KBM-7 (cell line): Measurements from ENCODE around the gene MITF.

Experiments used
- DNase-seq: peaks from one replicate; pipeline ENCODE4 v3.0.0-alpha.2; 2015
- in situ Hi-C: fragments of 300-500 bp; cut with MboI; formaldehyde crosslinking; loops from 2 replicates; pipeline ENCODE4 v1.14.3; 2020; ENCODE audit warnings: low sequenced_read_pairs, low pct_unique_long_range_greater_than_20kb, mixed read lengths

The MITF gene

GRCh38 chr3:69815970-69816369 lies 76.7 kb downstream of the MITF start:
- in situ Hi-C loops = no loop called here
- no peak for DNase-seq

DNA sequence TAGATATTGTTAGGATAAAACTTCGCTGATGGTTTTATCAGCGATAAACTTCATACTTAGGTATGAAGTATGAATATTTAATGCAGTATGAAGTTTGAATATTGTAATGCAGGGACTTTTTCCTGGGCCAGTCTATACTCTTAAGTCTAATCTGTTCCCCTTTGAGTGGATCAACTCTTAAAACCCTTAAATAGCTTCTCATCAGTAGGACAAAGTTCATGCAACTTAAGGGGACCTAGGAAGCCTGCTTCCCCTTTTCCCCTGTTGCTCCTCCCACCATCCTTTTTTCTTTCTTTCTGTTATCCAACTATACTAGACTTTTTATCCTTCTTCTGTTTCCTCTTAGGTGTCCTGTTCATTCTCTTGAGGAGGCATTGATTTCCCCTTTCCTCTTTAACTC lies 78.7 kb downstream of the MITF start:
- in situ Hi-C loops = no loop called here

DNA sequence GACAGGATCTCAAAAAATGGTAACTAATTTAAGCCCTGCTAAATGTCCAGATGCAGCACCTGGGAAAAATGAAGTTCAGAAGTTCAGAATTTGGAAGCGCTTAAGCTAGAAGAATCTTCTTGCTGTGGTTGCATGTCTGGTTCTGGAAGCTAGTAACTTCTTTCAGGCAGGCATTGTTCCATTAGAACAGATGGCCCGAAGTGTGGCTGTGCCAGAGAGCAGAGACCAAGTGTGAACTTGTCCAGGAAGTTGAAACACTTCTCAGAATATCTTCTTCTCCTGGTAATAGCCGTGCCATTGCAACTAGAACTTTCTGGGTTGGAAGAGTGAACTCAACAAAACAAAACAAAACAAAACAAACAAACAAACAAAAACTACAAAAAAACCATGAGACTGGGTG lies 80.0 kb downstream of the MITF start:
- DNase-seq = no peak
- in situ Hi-C loops = no loop called here

More for the DNA sequence above, 78.7 kb downstream of the MITF start:
- DNase-seq = no peak

DNA sequence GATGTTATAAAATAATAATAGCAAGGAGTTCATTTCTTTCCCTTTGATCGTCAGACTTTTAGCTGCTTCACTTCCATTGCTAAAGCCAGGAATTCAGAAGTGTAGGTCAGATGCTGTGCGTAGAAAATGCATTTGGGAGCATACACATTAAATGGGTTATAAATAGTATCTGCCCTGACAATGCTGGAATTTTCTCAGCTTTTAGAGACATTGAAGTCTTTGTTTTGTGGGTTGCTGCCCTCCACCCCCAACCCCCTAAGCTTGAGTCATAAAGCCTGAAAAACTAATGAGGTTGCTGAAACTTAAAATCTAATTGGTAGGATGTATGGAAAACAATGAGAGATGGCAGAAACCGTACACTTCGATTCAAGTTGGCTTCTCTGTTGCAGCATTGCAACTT lies 81.9 kb downstream of the MITF start:
- in situ Hi-C loops = no loop called here
- DNase-seq = no peak

DNA sequence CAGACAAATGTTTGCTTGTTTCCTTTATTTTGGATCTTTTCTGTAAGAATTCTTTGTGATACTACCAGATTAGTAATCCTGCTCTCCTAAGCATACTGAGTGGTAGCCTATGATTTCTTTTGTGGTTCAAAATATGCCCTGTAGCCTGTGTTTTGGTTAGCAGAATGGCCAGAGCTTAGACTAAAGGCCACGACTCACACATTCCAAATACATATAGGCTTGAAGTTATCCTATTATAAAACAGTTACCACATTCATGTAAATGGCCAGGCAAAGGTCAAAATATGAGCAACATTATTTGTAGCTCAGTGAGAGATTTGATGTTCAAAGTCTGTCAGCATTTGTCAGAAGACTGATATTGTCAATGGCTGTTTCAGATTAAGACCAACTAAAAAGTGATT lies 84.5 kb downstream of the MITF start:
- DNase-seq = no peak
- in situ Hi-C loops = no loop called here

DNA sequence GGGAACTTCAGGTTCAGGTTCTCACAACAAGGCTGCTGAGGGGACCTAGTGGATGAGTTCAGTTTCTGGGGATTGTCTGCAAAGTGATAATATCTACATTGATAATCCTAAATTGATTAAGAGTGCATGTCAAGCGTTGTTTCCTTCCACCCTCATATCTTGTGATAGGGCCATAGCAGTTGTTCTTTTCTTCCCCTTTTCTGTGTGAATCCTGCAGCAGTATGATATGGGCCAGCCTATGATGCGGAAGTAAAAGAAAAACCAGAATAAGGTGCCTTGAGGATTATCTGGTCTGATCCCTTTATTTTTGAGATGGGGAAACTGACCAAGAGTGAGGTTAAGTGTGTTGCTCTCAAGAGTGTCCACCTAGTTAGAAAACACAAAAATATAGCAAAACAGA lies 86.2 kb downstream of the MITF start:
- DNase-seq = no peak
- in situ Hi-C loops = no loop called here

GRCh38 chr3:69827127-69827526 lies 87.9 kb downstream of the MITF start:
- no peak for DNase-seq
- in situ Hi-C loops = no loop called here

DNA sequence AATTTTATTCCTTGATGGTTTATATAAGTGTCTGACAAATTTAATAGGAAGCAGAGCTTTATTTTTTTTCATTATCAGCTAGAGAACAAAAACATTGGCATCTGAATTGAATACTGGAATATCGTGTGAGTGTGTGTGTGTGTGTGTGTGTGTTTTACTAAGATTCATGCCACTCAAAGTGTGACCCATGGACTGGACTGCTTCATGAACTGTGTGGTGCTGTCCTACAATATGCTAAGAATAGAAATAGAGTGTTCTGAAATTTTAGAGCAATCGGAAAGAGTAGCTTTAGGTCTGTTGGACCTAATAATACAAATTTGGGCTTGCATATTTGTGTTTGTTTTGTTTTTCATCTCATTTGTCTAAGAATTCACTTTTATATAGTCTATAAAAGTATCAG lies 89.6 kb downstream of the MITF start:
- no peak for DNase-seq
- in situ Hi-C loops = no loop called here

DNA sequence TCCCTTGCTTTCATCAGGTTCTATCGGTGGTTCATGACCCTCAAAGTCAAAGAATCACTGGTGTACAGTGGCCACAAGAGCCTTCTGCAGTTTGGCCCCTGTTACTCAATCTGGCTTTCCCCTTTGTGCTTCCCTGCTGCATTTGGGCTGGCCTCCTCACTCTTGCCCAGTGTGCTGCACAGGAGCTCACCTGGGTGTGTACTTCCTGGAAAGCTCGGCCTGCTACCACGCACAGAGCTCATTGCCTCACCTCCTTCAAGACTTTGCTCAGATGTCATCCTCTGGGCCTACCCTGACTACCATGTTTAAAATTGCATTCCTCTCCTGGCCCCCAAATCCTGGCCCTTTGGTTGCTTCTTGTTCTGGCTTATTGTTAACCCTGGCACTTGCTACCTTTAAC lies 90.9 kb downstream of the MITF start:
- in situ Hi-C loops = no loop called here
- no peak for DNase-seq

DNA sequence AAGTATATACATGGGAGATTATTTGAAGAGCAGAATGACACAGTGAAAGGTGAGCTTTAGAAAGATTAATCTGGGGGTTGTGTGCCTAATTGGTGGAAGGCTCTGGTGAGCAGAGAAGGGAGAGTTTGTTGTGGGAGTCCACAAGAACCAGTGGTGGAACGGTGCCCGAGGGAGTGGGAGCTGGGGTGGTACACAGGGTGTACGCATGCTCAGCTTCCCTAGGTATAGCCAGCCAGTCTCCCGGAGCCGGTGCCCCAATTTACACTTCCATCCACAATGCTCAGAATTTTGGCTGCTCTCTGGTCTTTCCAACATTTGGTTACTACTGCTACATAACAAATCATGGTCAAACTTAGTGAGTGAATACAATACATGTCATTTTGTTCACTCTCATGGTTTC lies 92.5 kb downstream of the MITF start:
- in situ Hi-C loops = no loop called here
- DNase-seq = no peak

GRCh38 chr3:69833591-69833990 lies 94.3 kb downstream of the MITF start:
- no peak for DNase-seq

DNA sequence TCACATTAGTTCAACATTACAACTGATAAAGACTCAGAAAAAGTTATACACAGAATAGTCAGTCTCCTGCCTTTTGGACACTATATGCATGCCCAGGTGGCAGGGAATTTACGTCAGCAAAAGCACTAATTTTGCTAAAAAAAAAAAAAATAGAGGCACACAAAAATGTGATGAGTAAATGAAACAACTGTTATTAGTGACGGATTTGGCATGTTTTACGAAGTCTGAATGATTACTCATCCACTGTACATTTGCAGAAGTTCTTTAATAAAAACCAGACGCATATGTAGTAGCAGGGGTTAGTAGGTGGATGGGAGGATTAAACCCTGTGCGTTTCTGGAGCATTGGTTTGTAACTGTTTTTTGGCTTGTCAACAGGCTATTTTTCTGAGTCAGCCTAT lies 99.0 kb downstream of the MITF start:
- no peak for DNase-seq
- in situ Hi-C loops = no loop called here

More at GRCh38 chr3:69833591-69833990, 94.3 kb downstream of the MITF start:
- in situ Hi-C loops = no loop called here

DNA sequence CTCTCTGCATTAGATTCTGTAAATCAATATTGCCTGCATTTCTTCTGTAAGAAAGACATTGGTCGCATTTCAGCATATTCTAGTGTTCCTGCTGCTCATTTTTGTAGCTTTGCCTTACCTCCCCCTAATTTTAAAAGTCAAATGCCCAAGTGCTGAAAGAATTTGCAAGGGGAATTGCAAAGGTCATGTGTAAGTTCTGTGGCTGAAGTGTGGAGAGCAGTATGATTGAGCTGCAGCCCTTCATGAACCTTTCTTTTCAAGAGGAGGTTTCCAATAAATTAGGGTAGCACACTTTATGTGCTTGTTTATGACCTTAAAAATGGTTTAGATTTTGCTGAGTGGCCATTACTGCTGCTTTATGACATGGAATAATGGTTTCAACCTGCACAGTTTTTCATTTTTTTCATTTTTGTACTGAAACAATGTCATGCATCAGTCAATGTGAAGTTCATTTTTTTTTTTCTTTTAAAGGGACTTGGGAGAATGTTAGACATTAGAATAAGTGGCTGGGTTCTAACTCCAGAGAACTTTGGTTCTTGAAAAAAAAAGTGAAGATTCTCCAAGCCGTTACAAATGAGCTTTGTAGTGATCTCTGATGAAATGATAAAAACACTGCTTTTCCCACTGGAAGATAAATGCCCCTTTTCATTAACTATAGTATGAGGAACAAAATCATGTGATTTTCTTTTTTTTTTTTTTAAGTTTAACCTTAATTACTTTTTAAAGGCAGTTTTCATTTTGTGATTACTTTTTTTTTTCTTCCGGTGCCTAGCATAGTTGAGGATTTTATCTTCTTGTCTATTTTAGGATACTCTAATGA lies 99.6 kb downstream of the MITF start:
- in situ Hi-C loops = no loop called here
- no peak for DNase-seq

DNA sequence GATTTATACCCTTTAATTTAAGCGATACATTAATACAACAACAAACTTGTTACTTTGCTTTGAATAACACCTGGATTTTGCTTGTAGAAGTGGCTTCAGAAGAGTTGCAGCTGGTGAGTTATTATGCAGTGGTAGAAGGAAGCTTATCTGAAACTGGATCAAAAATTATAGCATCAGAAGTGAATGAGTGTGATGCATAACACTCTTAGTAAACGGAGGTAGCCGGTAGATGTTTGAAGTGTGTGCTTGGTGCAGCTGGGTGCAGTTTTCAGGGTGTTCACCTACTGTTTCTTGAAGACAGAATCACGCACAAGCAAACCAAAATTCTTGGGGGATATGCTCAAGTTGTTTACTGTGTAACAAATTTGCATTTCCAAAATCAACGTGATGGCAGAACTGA lies 103.1 kb downstream of the MITF start:
- no peak for DNase-seq
- in situ Hi-C loops = no loop called here

DNA sequence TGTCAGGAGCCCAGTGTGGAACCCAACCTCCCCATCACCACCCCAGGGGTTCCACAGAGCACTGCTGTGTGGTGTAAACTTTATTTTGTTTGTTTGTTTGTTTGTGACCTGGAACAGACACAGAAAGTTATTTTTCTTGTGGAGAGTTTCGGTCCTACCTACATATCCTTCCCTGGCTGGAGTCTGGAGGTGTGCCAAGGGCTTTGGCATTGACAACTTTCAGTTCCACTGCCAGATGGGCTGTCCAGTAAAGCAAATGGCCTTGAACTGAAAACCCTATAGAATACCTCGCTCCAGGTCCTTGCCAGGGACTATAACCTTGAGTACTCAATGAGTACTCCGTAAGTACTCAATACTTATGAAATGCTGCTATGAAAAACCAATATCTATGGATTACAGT lies 103.5 kb downstream of the MITF start:
- in situ Hi-C loops = no loop called here
- no peak for DNase-seq

DNA sequence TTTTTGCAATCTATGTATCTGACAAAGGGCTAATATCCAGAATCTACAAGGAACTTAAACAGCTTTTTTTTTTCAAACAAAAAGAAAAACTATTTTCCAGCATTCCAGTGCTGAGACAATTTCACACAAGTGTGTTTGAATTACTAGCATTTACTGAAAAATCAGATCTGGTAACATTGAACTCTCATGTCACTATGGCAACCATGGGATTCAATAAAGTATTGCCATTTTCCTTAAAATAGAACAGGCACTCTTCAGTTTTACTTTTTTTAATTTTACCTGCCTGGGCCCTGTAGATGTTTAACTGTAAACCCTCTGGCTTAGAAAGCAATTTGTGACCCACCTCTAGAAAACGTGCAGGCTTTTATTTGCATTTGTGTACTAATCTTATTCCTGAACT lies 105.4 kb downstream of the MITF start:
- no peak for DNase-seq
- in situ Hi-C loops = no loop called here

GRCh38 chr3:69847303-69847702 lies 108.0 kb downstream of the MITF start:
- no peak for DNase-seq
- in situ Hi-C loops = no loop called here

- in situ Hi-C loops = no loop called here
- no peak for DNase-seq
Measured at GRCh38 chr3:69848113-69848512, 108.8 kb downstream of the MITF start.

- DNase-seq = no peak
- in situ Hi-C loops = no loop called here
Measured at GRCh38 chr3:69850849-69851248, 111.6 kb downstream of the MITF start.

- DNase-seq = no peak
- in situ Hi-C loops = no loop called here
Measured at GRCh38 chr3:69853027-69853426, 113.8 kb downstream of the MITF start.

- no peak for DNase-seq
- in situ Hi-C loops = no loop called here
Measured at GRCh38 chr3:69855436-69856162, 116.3 kb downstream of the MITF start.
